Ishikawa (cell line): Measurements from ENCODE around the gene MRTFA.

Source experiments
- CEBPB ChIP-seq: IDR thresholded peaks from 2 replicates; pipeline ENCODE4 v1.6.1; 2012
- CREB1 ChIP-seq: IDR thresholded peaks from 2 replicates; pipeline ENCODE4 v1.6.1; 2012; ENCODE audit warnings: low read depth
- EGR1 ChIP-seq: IDR thresholded peaks from 2 replicates; pipeline ENCODE4 v1.6.1; 2012
- EP300 ChIP-seq: IDR thresholded peaks from 2 replicates; pipeline ENCODE4 v1.6.1; 2012; ENCODE audit warnings: borderline replicate concordance
- FOXM1 ChIP-seq: IDR thresholded peaks from 2 replicates; pipeline ENCODE4 v1.6.1; 2012; ENCODE audit warnings: low read depth, borderline replicate concordance
- NFIC ChIP-seq: IDR thresholded peaks from 2 replicates; pipeline ENCODE4 v1.6.1; 2012
- RAD21 ChIP-seq: IDR thresholded peaks from 2 replicates; pipeline ENCODE4 v1.6.1; 2012; ENCODE audit warnings: low read depth
- TAF1 ChIP-seq: IDR thresholded peaks from 2 replicates; pipeline ENCODE4 v1.6.1; 2012; ENCODE audit warnings: low read depth, mild to moderate bottlenecking
- TCF12 ChIP-seq: IDR thresholded peaks from 2 replicates; pipeline ENCODE4 v1.6.1; 2012; ENCODE audit warnings: low read depth
- TEAD4 ChIP-seq: IDR thresholded peaks from 2 replicates; pipeline ENCODE4 v1.6.1; 2012
- YY1 ChIP-seq: IDR thresholded peaks from 2 replicates; pipeline ENCODE4 v1.6.1; 2012; ENCODE audit warnings: low read depth
- ZBTB7A ChIP-seq: IDR thresholded peaks from 2 replicates; pipeline ENCODE4 v1.6.1; 2012; ENCODE audit warnings: low read depth
- TF ChIP-seq, protein P1 (sequence below): IDR thresholded peaks from 2 replicates; pipeline ENCODE4 v1.6.1; 2012
- TF ChIP-seq, protein P2 (sequence below): IDR thresholded peaks from 2 replicates; pipeline ENCODE4 v1.6.1; 2012; ENCODE audit warnings: low read depth, mild to moderate bottlenecking
- TF ChIP-seq, protein P3 (sequence below): IDR thresholded peaks from 2 replicates; pipeline ENCODE4 v1.6.1; 2012

The MRTFA gene

DNA sequence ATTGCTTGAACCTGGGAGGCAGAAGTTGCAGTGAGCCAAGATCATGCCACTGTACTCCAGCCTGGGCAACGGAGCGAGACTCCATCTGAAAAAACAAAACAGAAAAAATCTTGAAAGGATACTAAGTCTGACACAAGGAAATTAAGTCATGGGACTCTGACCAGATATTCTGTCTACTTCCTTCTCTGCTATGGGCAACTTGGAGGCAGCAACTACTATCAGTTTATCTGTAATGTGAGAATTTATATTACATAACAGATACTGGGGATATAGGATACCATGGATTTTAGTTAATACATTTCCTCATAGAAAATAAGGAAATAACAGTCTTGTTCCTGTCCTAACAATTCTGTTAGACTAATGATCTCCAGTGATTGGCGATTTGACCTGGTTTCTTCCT, 267.7 kb downstream of the MRTFA start:
- TF ChIP-seq TCF12 (no peak), CEBPB (no peak), ZBTB7A (no peak), RAD21 (no peak), FOXM1 (no peak), NFIC (no peak), EP300 (no peak)
- TF ChIP-seq, protein P1, sequence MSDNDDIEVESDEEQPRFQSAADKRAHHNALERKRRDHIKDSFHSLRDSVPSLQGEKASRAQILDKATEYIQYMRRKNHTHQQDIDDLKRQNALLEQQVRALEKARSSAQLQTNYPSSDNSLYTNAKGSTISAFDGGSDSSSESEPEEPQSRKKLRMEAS: no peak
- TF ChIP-seq, protein P2, sequence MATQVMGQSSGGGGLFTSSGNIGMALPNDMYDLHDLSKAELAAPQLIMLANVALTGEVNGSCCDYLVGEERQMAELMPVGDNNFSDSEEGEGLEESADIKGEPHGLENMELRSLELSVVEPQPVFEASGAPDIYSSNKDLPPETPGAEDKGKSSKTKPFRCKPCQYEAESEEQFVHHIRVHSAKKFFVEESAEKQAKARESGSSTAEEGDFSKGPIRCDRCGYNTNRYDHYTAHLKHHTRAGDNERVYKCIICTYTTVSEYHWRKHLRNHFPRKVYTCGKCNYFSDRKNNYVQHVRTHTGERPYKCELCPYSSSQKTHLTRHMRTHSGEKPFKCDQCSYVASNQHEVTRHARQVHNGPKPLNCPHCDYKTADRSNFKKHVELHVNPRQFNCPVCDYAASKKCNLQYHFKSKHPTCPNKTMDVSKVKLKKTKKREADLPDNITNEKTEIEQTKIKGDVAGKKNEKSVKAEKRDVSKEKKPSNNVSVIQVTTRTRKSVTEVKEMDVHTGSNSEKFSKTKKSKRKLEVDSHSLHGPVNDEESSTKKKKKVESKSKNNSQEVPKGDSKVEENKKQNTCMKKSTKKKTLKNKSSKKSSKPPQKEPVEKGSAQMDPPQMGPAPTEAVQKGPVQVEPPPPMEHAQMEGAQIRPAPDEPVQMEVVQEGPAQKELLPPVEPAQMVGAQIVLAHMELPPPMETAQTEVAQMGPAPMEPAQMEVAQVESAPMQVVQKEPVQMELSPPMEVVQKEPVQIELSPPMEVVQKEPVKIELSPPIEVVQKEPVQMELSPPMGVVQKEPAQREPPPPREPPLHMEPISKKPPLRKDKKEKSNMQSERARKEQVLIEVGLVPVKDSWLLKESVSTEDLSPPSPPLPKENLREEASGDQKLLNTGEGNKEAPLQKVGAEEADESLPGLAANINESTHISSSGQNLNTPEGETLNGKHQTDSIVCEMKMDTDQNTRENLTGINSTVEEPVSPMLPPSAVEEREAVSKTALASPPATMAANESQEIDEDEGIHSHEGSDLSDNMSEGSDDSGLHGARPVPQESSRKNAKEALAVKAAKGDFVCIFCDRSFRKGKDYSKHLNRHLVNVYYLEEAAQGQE: no peak
- TF ChIP-seq, protein P3, sequence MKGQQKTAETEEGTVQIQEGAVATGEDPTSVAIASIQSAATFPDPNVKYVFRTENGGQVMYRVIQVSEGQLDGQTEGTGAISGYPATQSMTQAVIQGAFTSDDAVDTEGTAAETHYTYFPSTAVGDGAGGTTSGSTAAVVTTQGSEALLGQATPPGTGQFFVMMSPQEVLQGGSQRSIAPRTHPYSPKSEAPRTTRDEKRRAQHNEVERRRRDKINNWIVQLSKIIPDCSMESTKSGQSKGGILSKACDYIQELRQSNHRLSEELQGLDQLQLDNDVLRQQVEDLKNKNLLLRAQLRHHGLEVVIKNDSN: no peak

DNA sequence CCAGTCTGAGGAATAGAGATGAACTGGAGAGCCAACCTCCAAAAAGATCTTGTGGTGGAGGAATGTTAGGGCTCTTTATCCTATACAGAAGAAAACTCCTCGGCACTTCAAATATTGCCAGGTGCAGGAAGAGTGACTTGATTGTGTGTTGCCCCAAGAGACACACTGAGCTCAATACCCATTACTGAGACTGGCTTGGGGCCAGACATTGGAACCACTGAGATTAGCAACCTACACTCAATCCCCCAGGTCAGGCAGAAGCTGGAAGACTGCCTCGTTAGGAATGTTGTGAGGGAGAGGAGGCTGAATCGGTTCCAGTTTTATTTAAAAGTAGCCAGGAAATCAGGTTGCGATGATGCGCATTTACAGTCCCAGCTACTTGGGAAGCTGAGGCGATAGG, 268.5 kb downstream of the MRTFA start:
- TF ChIP-seq TCF12 (no peak), RAD21 (no peak), YY1 (no peak), NFIC (no peak), FOXM1 (no peak), CREB1 (no peak), TEAD4 (no peak), EP300 (no peak), ZBTB7A (no peak), CEBPB (no peak)
- TF ChIP-seq, protein P3: no peak
- TF ChIP-seq, protein P1: no peak
- TF ChIP-seq, protein P2: no peak

DNA sequence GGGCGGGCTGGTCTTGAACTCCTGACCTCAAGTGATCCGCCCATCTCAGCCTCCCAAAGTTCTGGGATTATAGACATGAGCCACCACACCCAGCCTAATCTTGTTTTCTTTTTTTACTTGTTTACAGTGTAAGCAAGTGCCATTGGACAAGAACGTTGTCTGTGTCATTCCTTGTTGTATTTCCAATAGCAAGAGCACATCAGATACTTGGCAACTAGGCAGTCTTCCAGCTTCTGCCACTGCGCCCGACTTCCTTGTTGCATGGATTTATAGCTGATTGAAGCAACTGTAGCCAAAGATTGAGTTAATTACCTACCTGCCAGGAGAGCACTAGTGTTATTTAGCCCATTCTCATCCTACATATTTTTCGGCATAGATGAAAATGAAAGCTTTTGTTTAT, 269.2 kb downstream of the MRTFA start:
- TF ChIP-seq EGR1: no peak

DNA sequence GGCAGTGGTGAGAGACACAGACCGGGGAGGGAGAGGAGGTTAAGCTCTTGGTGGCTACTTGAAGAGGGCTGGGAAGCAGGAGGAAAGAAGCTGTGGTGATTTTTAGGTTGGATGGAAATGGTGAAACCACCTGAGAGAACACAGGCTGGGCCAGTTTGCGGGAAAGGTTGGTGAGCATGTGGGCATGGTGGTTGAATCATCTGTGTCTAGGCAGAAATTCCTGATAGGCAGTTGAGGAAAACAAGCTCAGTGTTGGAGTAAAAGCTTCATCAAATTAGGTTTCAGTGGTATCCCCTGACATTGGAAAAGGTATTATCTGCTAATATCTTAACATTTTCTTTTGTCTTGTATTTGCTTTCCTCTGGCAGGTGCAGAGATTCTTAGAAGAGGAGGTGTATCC, 270.5 kb downstream of the MRTFA start:
- no peak for TF ChIP-seq EGR1
- no peak for TF ChIP-seq ZBTB7A
- TF ChIP-seq CEBPB: no peak
- TF ChIP-seq, protein P3: no peak
- TF ChIP-seq, protein P2: no peak
- no peak for TF ChIP-seq TAF1
- TF ChIP-seq TEAD4: no peak
- no peak for TF ChIP-seq YY1
- TF ChIP-seq RAD21: no peak
- no peak for TF ChIP-seq TCF12
- no peak for TF ChIP-seq FOXM1
- TF ChIP-seq CREB1: no peak
- TF ChIP-seq NFIC: no peak
- TF ChIP-seq EP300: no peak
- TF ChIP-seq, protein P1: no peak

DNA sequence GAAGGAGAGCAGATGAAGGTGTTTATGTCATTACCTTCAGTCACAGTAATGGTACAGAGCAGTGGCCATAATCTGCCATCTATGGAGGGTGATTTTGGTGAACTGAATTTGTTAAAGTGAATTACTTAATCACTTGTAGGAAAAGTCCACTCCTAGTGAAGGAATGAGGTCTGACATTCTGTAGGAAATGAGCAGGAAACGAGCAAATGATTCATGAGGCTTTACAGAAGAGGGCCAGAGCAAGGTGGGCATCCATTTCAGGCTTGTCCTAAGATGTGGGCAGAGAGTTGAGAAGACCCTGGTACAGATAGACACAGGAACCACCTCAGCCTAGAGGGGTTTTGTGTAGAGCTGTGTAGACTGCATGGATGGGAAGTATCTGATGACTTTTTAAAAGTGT, 272.1 kb downstream of the MRTFA start:
- TF ChIP-seq EP300 (no peak), RAD21 (no peak), TCF12 (no peak), CREB1 (no peak), EGR1 (no peak), CEBPB (no peak), FOXM1 (no peak), TEAD4 (no peak), TAF1 (no peak), ZBTB7A (no peak), NFIC (no peak)
- TF ChIP-seq, protein P1: no peak
- TF ChIP-seq, protein P2: no peak
